ENCODE measurements around the gene GJA3. TPM values are rescaled to one million over a fixed set of nuclear protein-coding genes. Genes with fewer than 3 reads are reported as not detected.

The GJA3 gene
- total RNA-seq, 4 donors from 2014 or later, result 0.04 to 0.52 (median 0.32) TPM; not detected in 1

DNA sequence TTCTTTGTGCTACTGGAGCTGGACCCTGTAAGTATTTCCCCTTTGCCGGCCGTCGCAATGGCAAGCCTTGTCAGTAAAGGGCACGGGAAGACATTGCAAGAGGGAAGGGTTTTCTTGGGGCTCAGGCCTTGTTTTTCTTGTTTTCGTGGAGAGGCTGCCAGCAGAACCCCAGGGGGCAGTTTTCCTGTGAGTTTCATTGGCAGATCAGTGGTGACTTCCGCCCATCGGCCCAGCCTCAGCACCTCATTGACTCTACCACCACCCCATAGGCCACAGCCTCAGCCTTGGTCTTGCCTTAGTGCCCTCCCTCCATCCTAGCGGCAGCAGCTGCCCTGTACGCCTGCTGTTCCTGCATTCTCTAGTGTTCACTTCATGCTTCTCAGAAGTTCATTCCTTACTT, 61.5 kb downstream of the GJA3 start:
- no peak for TF ChIP-seq POLR2A (IDR thresholded peaks at IDR 0.05)
- TF ChIP-seq, protein P1, sequence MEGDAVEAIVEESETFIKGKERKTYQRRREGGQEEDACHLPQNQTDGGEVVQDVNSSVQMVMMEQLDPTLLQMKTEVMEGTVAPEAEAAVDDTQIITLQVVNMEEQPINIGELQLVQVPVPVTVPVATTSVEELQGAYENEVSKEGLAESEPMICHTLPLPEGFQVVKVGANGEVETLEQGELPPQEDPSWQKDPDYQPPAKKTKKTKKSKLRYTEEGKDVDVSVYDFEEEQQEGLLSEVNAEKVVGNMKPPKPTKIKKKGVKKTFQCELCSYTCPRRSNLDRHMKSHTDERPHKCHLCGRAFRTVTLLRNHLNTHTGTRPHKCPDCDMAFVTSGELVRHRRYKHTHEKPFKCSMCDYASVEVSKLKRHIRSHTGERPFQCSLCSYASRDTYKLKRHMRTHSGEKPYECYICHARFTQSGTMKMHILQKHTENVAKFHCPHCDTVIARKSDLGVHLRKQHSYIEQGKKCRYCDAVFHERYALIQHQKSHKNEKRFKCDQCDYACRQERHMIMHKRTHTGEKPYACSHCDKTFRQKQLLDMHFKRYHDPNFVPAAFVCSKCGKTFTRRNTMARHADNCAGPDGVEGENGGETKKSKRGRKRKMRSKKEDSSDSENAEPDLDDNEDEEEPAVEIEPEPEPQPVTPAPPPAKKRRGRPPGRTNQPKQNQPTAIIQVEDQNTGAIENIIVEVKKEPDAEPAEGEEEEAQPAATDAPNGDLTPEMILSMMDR (IDR thresholded peaks at IDR 0.05), result no peak
- no peak overlapping the region for H3K4me3 ChIP-seq (ENCODE audit: low read depth, poor library complexity, severe bottlenecking)
- WGBS, 2 donors, result 70 to 77% methylated on average over 9 of the region's 9 CpGs
- intact Hi-C loops (cut with DNase I; ENCODE audit: low total_unique reads), result no loop called here
- no peak for DNase-seq (ENCODE audit: low spot score in 2 of 2)

- 46 to 55% methylated on average over 6 of the region's 6 CpGs for WGBS, 2 donors
- intact Hi-C loops (cut with DNase I; ENCODE audit: low total_unique reads), result no loop called here
- no peak for DNase-seq (ENCODE audit: low spot score in 2 of 2)
- TF ChIP-seq POLR2A (IDR thresholded peaks at IDR 0.05), result no peak
- TF ChIP-seq, protein P1 (IDR thresholded peaks at IDR 0.05), result no peak
- H3K4me3 ChIP-seq (ENCODE audit: low read depth, poor library complexity, severe bottlenecking), result no peak overlapping the region
Observed at GRCh38 chr13:20093951-20094350, 66.9 kb downstream of the GJA3 start.

DNA sequence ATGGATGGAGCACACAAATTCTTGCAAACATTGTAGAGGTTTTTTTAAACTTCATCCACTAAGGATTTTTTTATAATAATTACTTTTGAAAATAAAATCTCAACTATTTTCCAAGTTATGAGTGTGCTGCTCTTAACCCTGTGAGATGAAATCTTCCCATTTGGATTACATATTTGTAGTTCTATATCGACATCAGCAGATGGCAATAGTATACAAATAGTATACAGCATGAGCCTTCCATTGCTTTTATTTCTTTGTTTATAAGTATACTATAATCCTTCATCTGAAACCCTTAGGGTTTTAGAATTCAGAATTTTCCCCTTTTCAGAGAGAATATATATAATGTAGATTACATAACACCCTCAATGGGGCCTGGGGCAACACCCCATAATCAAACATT, 70.5 kb downstream of the GJA3 start:
- TF ChIP-seq, protein P1 (IDR thresholded peaks at IDR 0.05), result no peak
- no peak for TF ChIP-seq POLR2A (IDR thresholded peaks at IDR 0.05)
- intact Hi-C loops (cut with DNase I; ENCODE audit: low total_unique reads), result no loop called here
- H3K4me3 ChIP-seq (ENCODE audit: low read depth, poor library complexity, severe bottlenecking), result no peak overlapping the region
- DNase-seq (ENCODE audit: low spot score in 2 of 2), result no peak
- WGBS, 2 donors, result 36 to 48% methylated on average over 1 of the region's 1 CpG

Other genes with a start within 250 kb of the GJA3 start
- 10 to 100 TPM; 37.5 to 58.2 (median 49.5) TPM for gene ZMYM2, start 202.3 kb downstream of the GJA3 start, total RNA-seq
- gene GJB2, start 31.9 kb upstream of the GJA3 start, total RNA-seq, result 100 to 1,000 TPM in 1 of 4 donors, 10 to 100 TPM in 3; 46.7 to 160 (median 63.0) TPM
- gene GJB6, start 71.3 kb upstream of the GJA3 start, total RNA-seq, result 100 to 1,000 TPM in 1 of 4 donors, 10 to 100 TPM in 3; 49.7 to 150 (median 58.3) TPM